Suprapubic skin (tissue), 4 donors: ENCODE results near the gene TPRN. TPM values are rescaled to one million over a fixed set of nuclear protein-coding genes. Genes with fewer than 3 reads are reported as not detected.

Experiments
- DNase-seq, 2 donors: peaks; one replicate each; pipeline ENCODE4 v3.0.0-alpha.2; 2019; ENCODE audit warnings: low spot score in 2 of 2
- H3K27ac ChIP-seq: fragments of 200-600 bp; sonication (generic); one replicate; pipeline ENCODE4 v1.5.1; 2019
- H3K27me3 ChIP-seq: fragments of 200-600 bp; sonication (generic); one replicate; pipeline ENCODE4 v1.5.1; 2019
- H3K36me3 ChIP-seq: fragments of 200-600 bp; sonication (generic); one replicate; pipeline ENCODE4 v1.5.1; 2019
- H3K4me1 ChIP-seq: fragments of 200-600 bp; sonication (generic); one replicate; pipeline ENCODE4 v1.5.1; 2019
- H3K4me3 ChIP-seq: fragments of 200-600 bp; sonication (generic); one replicate; pipeline ENCODE4 v1.5.1; 2019; ENCODE audit warnings: mild to moderate bottlenecking
- H3K9me3 ChIP-seq: fragments of 200-600 bp; sonication (generic); one replicate; pipeline ENCODE4 v1.5.1; 2019
- EP300 ChIP-seq: sonication (generic); formaldehyde crosslinking; IDR thresholded peaks from one replicate; pipeline ENCODE4 v1.6.1; 2017; ENCODE audit warnings: antibody characterized with exemption
- POLR2A ChIP-seq, 2 donors: fragments of 450-650 bp; IDR thresholded peaks; one replicate each; pipeline ENCODE4 v1.6.1; 2017; ENCODE audit warnings: antibody characterized with exemption in 2 of 2, mild to moderate bottlenecking in 2 of 2, moderate library complexity in 2 of 2
- POLR2AphosphoS5 ChIP-seq, 3 donors: sonication (generic); formaldehyde crosslinking; IDR thresholded peaks; one replicate each; pipeline ENCODE4 v1.6.1; 2017; ENCODE audit warnings: antibody characterized with exemption in 3 of 3
- WGBS: methylation state at CpG from one replicate; pipeline ENCODE4 v1.1.5; 2018; 5-methylcytosine and 5-hydroxymethylcytosine counted together
- total RNA-seq, 4 donors: library from RNA; depleted of rRNA; stranded (reverse); fragments of >200 nt; gene quantifications; one replicate each; pipeline ENCODE4 v1.1.0, GENCODE V29; 2016
- TF ChIP-seq, protein P1 (sequence below), 2 donors: fragments of 200-600 bp in 1 of 2; fragments of 450-650 bp in 1 of 2; sonication (generic) in 1 of 2; IDR thresholded peaks; one replicate each; pipeline ENCODE4 v1.5.1; 2016 to 2019; ENCODE audit warnings: antibody characterized with exemption in 2 of 2, mild to moderate bottlenecking in 1 of 2, moderate library complexity in 1 of 2

Gene TPRN
- total RNA-seq, 4 donors from 2014 or later, result 12.6 to 23.6 (median 18.7) TPM

DNA sequence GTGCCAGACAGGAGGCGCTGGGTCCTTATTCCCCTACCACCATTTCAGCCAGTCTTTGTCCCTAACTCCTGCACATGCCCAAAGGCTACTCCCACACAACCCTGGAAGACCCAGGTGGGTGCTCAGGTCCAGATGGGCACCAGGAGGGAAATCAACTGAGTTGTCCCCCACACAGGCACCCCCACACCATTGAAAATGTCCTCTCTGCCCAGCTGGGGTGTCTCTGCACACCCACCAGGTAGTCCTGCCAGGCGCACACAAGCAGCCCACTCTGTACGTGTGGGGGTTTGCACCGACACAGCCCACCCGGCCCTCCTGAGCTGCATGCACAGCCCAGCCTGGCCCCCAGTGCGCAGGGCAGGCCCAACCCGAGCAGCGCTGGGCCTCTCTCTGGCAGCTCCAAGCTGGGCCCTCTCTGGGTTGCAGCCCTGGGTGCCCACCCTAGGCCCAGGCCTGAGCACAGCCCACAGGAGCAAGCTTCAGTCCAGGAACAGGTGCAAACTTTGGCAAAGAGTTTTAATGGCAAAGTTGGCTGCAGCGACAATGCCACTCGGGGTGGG is 19.3 kb upstream of the TPRN start:
- WGBS, result 94% methylated on average over 3 of the region's 10 CpGs
- peaks cover 4% of the 10 kb centered on the region for H3K36me3 ChIP-seq
- H3K27me3 ChIP-seq, result no peaks in the 10 kb centered on the region
- no peak overlapping the region for H3K27ac ChIP-seq
- TF ChIP-seq POLR2AphosphoS5 (IDR thresholded peaks at IDR 0.05) (no peak), EP300 (no peak), POLR2A (IDR thresholded peaks at IDR 0.05) (no peak)
- TF ChIP-seq, protein P1, sequence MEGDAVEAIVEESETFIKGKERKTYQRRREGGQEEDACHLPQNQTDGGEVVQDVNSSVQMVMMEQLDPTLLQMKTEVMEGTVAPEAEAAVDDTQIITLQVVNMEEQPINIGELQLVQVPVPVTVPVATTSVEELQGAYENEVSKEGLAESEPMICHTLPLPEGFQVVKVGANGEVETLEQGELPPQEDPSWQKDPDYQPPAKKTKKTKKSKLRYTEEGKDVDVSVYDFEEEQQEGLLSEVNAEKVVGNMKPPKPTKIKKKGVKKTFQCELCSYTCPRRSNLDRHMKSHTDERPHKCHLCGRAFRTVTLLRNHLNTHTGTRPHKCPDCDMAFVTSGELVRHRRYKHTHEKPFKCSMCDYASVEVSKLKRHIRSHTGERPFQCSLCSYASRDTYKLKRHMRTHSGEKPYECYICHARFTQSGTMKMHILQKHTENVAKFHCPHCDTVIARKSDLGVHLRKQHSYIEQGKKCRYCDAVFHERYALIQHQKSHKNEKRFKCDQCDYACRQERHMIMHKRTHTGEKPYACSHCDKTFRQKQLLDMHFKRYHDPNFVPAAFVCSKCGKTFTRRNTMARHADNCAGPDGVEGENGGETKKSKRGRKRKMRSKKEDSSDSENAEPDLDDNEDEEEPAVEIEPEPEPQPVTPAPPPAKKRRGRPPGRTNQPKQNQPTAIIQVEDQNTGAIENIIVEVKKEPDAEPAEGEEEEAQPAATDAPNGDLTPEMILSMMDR (IDR thresholded peaks at IDR 0.05), result no peak
- H3K4me1 ChIP-seq, result peaks cover 53% of the 10 kb centered on the region
- no peak overlapping the region for H3K4me3 ChIP-seq
- no peaks in the 10 kb centered on the region for H3K9me3 ChIP-seq
- DNase-seq, result no peak

GRCh38 chr9:137218754-137219271 is 18.3 kb upstream of the TPRN start:
- no peak for DNase-seq
- no peaks in the 10 kb centered on the region for H3K27me3 ChIP-seq
- no peaks in the 10 kb centered on the region for H3K9me3 ChIP-seq
- H3K4me1 ChIP-seq, result peaks cover 43% of the 10 kb centered on the region
- TF ChIP-seq EP300, result no peak
- TF ChIP-seq POLR2AphosphoS5 (IDR thresholded peaks at IDR 0.05), result no peak
- no peak for TF ChIP-seq POLR2A (IDR thresholded peaks at IDR 0.05)
- TF ChIP-seq, protein P1 (IDR thresholded peaks at IDR 0.05), result no peak
- WGBS, result 93% methylated on average over 4 of the region's 12 CpGs
- peak overlapping the region; percentile 40 for H3K4me3 ChIP-seq
- H3K36me3 ChIP-seq, result peaks cover 10% of the 10 kb centered on the region
- peak overlapping the region; percentile 80 for H3K27ac ChIP-seq

- peaks cover 42% of the 10 kb centered on the region for H3K4me1 ChIP-seq
- 81% methylated on average over 17 of the region's 30 CpGs for WGBS
- peak overlapping the region; percentile 40 for H3K4me3 ChIP-seq
- H3K27ac ChIP-seq, result peak overlapping the region; percentile 80
- TF ChIP-seq, protein P1 (IDR thresholded peaks at IDR 0.05), result no peak
- no peak for TF ChIP-seq EP300
- no peak for TF ChIP-seq POLR2AphosphoS5 (IDR thresholded peaks at IDR 0.05)
- TF ChIP-seq POLR2A (IDR thresholded peaks at IDR 0.05), result no peak
- H3K27me3 ChIP-seq, result no peaks in the 10 kb centered on the region
- no peaks in the 10 kb centered on the region for H3K9me3 ChIP-seq
- peaks cover 10% of the 10 kb centered on the region for H3K36me3 ChIP-seq
- DNase-seq, result no peak
Measured at GRCh38 chr9:137218212-137218753, 17.7 kb upstream of the TPRN start.

- H3K4me1 ChIP-seq, result peaks cover 36% of the 10 kb centered on the region
- H3K9me3 ChIP-seq, result no peaks in the 10 kb centered on the region
- H3K36me3 ChIP-seq, result peaks cover 10% of the 10 kb centered on the region
- H3K4me3 ChIP-seq, result peak overlapping the region; percentile 40
- no peaks in the 10 kb centered on the region for H3K27me3 ChIP-seq
- TF ChIP-seq POLR2AphosphoS5 (IDR thresholded peaks at IDR 0.05), result no peak
- no peak for TF ChIP-seq POLR2A (IDR thresholded peaks at IDR 0.05)
- no peak for TF ChIP-seq EP300
- TF ChIP-seq, protein P1 (IDR thresholded peaks at IDR 0.05), result no peak
- peak in 1 of 2 donors; percentile 88 for DNase-seq
- peak overlapping the region; percentile 80 for H3K27ac ChIP-seq
- 0% methylated on average over 7 of the region's 36 CpGs for WGBS
Measured at GRCh38 chr9:137217276-137218211, 17.0 kb upstream of the TPRN start.
